Vagina (tissue), 2 donors: Measurements from ENCODE around the gene LARP6. TPM values are rescaled to one million over a fixed set of nuclear protein-coding genes. Genes with fewer than 3 reads are reported as not detected.
"Not testable (repeated sequence)": the region's sequence is repeated elsewhere in the genome, so short reads cannot be mapped to it uniquely, and the experiment has no call there.

ENCODE experiments used
- DNase-seq, 2 donors: peaks; one replicate each; pipeline ENCODE4 v3.0.0-alpha.2; 2017; ENCODE audit errors: extremely low spot score in 2 of 2
- H3K27ac ChIP-seq: fragments of 200-600 bp; sonication (generic); one replicate; pipeline ENCODE4 v1.5.1; 2019
- H3K27me3 ChIP-seq: fragments of 200-600 bp; sonication (generic); one replicate; pipeline ENCODE4 v1.5.1; 2019
- H3K36me3 ChIP-seq, 2 donors: fragments of 200-600 bp; sonication (generic); one replicate each; pipeline ENCODE4 v1.5.1; 2017 to 2019
- H3K4me1 ChIP-seq: fragments of 200-600 bp; sonication (generic); one replicate; pipeline ENCODE4 v1.5.1; 2019
- H3K4me3 ChIP-seq, 2 donors: fragments of 200-600 bp; sonication (generic); 1 replicate in 1 of 2; 2 replicates in 1 of 2; pipeline ENCODE4 v1.5.1; 2016 to 2019
- H3K9me3 ChIP-seq: fragments of 200-600 bp; sonication (generic); one replicate; pipeline ENCODE4 v1.5.1; 2019
- POLR2A ChIP-seq, 2 donors: fragments of 450-650 bp; IDR thresholded peaks; one replicate each; pipeline ENCODE4 v1.6.1; 2017; ENCODE audit warnings: antibody characterized with exemption in 2 of 2, mild to moderate bottlenecking in 2 of 2, moderate library complexity in 2 of 2
- POLR2AphosphoS5 ChIP-seq, 2 donors: sonication (generic); formaldehyde crosslinking; IDR thresholded peaks; one replicate each; pipeline ENCODE4 v1.9.0; 2017; ENCODE audit warnings: antibody characterized with exemption in 2 of 2, mild to moderate bottlenecking in 2 of 2, low read depth in 1 of 2; ENCODE audit not compliant: insufficient read depth in 1 of 2
- intact Hi-C: fragments of 100-400 bp; cut with DNase I; formaldehyde crosslinking; loops from one replicate; pipeline ENCODE4 v1.15.1; 2023
- total RNA-seq: library from RNA; depleted of rRNA; stranded (reverse); fragments of >200 nt; gene quantifications from one replicate; pipeline ENCODE4 v1.2.3, GENCODE V29; 2016
- TF ChIP-seq, protein P1 (sequence below), 3 experiments: fragments of 450-650 bp in 2 of 3; fragments of 200-600 bp in 1 of 3; sonication (generic) in 1 of 3; IDR thresholded peaks; one replicate each; pipeline ENCODE4 v1.5.1; 2017 to 2019; ENCODE audit warnings: antibody characterized with exemption in 3 of 3, mild to moderate bottlenecking in 2 of 3, moderate library complexity in 2 of 3

Gene LARP6
- total RNA-seq, 1 donor from 2014 or later, result 50.6 TPM

DNA sequence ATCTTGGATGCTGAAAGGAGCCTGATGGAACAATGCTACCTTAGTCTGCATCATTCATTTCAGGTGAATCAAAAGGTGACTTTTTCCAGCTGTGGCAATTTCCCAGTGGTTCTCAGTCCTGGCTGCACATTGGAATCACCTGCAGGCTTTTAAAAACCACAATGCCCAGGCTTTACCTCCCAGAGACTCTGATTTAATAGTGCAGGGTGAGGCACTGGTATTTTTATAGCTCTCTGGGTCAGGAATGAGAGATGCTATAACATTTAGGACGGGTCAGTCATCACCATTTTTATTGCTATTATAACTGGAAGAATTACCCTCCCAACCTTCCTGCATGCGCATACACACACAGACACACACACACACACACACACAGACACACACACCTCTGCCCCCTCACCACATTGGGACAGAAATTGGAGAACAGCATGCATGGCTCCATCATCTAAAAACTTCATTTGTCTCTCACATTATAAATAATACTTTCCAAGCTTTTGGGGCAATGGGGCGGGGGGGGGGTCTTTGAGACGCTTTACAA lies 41.1 kb downstream of the LARP6 start:
- no peak overlapping the region for H3K4me3 ChIP-seq
- intact Hi-C loops, result loop anchor here (5.0 kb wide), 1 partner anchor 131 kb away; no protein-coding TSS in a partner anchor
- no peaks in the 10 kb centered on the region for H3K4me1 ChIP-seq
- DNase-seq, result no peak
- H3K27ac ChIP-seq, result no peak overlapping the region
- H3K27me3 ChIP-seq, result no peaks in the 10 kb centered on the region
- TF ChIP-seq POLR2AphosphoS5 (IDR thresholded peaks at IDR 0.05; ENCODE audit: insufficient read depth in 1 of 2, low read depth in 1 of 2) (no peak), POLR2A (IDR thresholded peaks at IDR 0.05) (no peak)
- no peaks in the 10 kb centered on the region for H3K36me3 ChIP-seq
- no peaks in the 10 kb centered on the region for H3K9me3 ChIP-seq

DNA sequence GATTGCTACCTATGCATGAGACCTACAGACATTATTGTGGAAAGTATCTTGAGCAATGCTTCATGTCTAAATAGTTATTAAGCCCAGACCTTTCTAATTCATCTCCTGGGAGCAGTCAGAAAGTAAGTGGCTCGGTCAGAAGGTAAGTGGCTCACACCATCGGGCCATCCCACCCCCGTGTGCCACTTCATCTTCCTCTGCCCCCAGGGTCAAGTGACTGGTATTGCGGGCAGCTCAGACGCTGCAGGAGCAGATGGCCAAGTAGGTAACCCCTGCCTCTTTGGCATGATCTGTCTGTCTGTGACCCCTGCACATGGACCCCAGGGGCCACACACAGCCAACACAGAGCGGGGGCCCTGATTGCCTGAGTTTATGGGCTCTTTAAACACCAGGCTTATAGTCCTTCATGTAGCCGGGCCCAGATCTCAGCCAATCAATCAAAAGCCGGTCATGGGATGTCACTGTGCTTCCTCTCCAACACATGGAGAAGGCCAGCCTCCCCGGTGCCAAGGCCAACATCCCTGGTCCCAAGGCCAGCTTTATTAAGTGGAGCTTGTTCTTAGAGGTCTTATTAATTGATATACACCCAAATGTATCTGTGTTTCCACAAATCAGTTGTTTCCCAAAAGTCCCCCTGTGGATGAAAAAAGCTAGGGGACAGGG lies 42.9 kb downstream of the LARP6 start:
- H3K4me1 ChIP-seq, result peaks cover 16% of the 10 kb centered on the region
- H3K9me3 ChIP-seq, result no peaks in the 10 kb centered on the region
- TF ChIP-seq POLR2AphosphoS5 (IDR thresholded peaks at IDR 0.05; ENCODE audit: insufficient read depth in 1 of 2, low read depth in 1 of 2) (no peak), POLR2A (IDR thresholded peaks at IDR 0.05) (no peak)
- TF ChIP-seq, protein P1, sequence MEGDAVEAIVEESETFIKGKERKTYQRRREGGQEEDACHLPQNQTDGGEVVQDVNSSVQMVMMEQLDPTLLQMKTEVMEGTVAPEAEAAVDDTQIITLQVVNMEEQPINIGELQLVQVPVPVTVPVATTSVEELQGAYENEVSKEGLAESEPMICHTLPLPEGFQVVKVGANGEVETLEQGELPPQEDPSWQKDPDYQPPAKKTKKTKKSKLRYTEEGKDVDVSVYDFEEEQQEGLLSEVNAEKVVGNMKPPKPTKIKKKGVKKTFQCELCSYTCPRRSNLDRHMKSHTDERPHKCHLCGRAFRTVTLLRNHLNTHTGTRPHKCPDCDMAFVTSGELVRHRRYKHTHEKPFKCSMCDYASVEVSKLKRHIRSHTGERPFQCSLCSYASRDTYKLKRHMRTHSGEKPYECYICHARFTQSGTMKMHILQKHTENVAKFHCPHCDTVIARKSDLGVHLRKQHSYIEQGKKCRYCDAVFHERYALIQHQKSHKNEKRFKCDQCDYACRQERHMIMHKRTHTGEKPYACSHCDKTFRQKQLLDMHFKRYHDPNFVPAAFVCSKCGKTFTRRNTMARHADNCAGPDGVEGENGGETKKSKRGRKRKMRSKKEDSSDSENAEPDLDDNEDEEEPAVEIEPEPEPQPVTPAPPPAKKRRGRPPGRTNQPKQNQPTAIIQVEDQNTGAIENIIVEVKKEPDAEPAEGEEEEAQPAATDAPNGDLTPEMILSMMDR (IDR thresholded peaks at IDR 0.05), result no peak
- H3K27me3 ChIP-seq, result no peaks in the 10 kb centered on the region
- no peak for DNase-seq
- no peaks in the 10 kb centered on the region for H3K36me3 ChIP-seq
- H3K27ac ChIP-seq, result no peak overlapping the region
- intact Hi-C loops, result loop anchor here (5.0 kb wide), 1 partner anchor 129 kb away; no protein-coding TSS in a partner anchor
- no peak overlapping the region for H3K4me3 ChIP-seq

DNA sequence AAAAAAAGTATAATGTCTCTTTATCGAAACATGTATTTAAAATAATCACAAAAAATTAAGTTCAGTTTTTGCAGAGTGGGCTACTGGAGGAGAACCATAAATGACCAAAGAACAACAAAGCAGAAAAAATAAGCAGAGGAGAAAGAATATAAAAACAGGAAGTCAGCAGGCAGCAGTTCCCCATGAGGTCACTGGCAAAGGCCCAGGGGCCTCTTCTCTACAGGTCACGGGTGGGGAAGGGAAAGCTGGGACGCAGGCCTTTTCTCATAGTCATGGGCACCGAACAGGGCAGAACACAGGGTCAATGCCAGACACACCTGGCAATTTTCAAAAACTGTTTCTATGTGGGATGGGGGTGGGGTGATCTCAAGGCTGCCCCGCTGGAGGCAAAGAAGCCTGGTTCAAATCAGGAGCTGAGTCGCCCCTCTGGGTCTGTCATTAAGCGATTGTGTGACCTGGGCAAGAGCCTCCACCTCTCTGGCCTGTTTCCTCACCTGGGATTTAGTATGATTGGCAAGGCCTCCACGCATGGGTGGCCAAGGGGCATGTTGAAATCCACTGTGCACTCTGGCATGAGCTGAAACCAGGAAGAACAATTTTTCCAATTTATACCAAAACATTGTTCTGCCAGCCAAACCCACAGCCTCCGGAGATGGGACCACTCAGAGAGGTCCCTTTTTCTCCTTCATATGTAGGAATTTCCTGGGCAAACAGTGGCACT lies 46.8 kb downstream of the LARP6 start:
- Histone ChIP-seq H3K9me3 (no peaks in the 10 kb centered on the region), H3K27me3 (no peaks in the 10 kb centered on the region), H3K4me3 (no peak overlapping the region), H3K4me1 (peaks cover 16% of the 10 kb centered on the region), H3K36me3 (no peaks in the 10 kb centered on the region), H3K27ac (peak overlapping the region; percentile 25)
- intact Hi-C loops, result no loop called here
- TF ChIP-seq, protein P1 (IDR thresholded peaks at IDR 0.05), result no peak
- no peak for TF ChIP-seq POLR2AphosphoS5 (IDR thresholded peaks at IDR 0.05; ENCODE audit: insufficient read depth in 1 of 2, low read depth in 1 of 2)
- no peak for TF ChIP-seq POLR2A (IDR thresholded peaks at IDR 0.05)
- no peak for DNase-seq

DNA sequence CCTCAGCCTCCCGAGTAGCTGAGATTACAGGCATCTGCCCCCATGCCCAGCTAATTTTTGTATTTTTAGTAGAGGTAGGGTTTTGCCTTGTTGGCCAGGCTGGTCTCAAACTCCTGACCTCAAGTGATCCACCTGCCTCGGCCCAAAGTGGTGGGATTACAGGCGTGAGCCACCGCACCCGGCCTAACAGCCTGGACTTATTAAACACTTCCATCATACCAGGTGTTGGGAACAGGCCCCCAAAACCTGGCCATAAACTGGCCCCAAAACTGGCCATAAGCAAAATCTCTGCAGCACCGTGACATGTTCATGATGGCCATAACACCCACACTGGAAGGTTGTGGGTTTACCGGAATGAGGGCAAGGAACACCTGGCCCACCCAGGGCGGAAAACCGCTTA lies 49.6 kb downstream of the LARP6 start:
- peaks cover 37% of the 10 kb centered on the region for H3K4me1 ChIP-seq
- H3K27ac ChIP-seq, intact Hi-C loops, H3K4me3 ChIP-seq, H3K9me3 ChIP-seq, DNase-seq, H3K27me3 ChIP-seq, H3K36me3 ChIP-seq: not testable (repeated sequence)

DNA sequence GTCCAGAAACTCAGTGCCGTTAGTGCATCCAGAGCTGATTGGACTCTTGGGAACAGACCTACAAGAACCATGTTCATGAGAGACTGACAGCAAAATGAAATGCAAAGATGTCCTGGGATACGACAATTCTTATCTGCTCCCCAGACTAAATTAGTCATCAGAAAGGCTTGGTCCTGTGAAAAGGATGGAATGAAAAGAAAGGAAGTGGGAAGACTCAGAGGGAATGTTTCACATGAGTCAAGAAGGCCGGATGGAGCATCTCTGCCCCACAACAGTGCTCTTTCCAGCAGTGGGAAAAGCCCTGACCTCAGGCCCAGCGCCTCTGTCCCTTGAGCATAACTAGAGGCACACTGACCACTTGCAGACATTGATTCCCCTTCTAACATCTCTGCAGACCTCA lies 51.3 kb downstream of the LARP6 start:
- Histone ChIP-seq H3K27me3 (no peaks in the 10 kb centered on the region), H3K9me3 (no peaks in the 10 kb centered on the region), H3K4me3 (no peak overlapping the region), H3K36me3 (no peaks in the 10 kb centered on the region), H3K4me1 (peaks cover 44% of the 10 kb centered on the region), H3K27ac (no peak overlapping the region)
- no peak for DNase-seq
- TF ChIP-seq POLR2AphosphoS5 (IDR thresholded peaks at IDR 0.05; ENCODE audit: insufficient read depth in 1 of 2, low read depth in 1 of 2) (no peak), POLR2A (IDR thresholded peaks at IDR 0.05) (no peak)
- TF ChIP-seq, protein P1 (IDR thresholded peaks at IDR 0.05), result no peak
- intact Hi-C loops, result no loop called here

DNA sequence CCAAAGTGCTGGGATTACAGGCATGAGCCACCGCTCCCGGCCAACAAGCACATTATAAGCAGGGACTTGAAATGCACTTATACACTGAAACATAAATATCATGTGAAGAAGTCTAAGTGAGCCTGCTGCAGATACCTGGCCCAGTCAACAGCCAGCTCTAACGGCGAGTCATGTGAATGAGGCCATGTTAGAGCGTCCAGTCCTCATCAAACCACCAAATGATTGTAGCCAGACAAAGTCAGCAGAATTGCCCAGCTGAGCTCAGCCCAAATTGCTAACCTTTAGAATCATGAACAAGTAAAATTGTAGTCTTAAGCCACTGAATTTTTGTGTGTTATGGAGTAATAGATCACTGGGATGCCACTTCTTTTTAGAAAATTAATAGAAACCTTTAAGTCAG lies 52.8 kb downstream of the LARP6 start:
- H3K27me3 ChIP-seq, result no peaks in the 10 kb centered on the region
- intact Hi-C loops, result no loop called here
- no peak for TF ChIP-seq POLR2AphosphoS5 (IDR thresholded peaks at IDR 0.05; ENCODE audit: insufficient read depth in 1 of 2, low read depth in 1 of 2)
- no peak for TF ChIP-seq POLR2A (IDR thresholded peaks at IDR 0.05)
- TF ChIP-seq, protein P1 (IDR thresholded peaks at IDR 0.05), result no peak
- no peaks in the 10 kb centered on the region for H3K36me3 ChIP-seq
- H3K4me1 ChIP-seq, result peaks cover 29% of the 10 kb centered on the region
- no peak for DNase-seq
- H3K27ac ChIP-seq, result peak overlapping the region; percentile 79
- H3K4me3 ChIP-seq, result no peak overlapping the region
- no peaks in the 10 kb centered on the region for H3K9me3 ChIP-seq
